ENCODE measurements around the gene TRIOBP.
A peak's percentile ranks its signal among the peaks of the same experiment; 100 is the strongest.

Gene TRIOBP

DNA sequence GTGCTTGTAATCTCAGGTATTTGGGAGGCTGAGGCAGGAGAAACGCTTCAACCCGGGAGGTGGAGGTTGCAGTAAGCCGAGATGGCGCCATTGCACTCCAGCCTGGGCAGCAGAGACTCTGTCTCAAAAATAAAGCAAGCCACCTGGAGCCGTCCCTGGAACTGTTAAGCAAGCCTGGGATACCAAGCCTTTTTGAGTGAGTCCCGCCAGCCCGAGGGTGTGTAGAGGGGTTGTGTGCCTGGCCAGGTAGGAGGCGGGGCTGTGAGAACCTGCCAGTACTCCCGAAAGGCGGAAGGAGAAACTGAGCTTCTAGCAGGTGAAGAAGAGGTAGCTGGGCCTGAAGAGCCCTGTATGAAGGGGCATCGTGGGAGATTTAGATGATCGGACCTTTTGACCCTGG lies 52.4 kb downstream of the TRIOBP start:
- DNase-seq (ENCODE audit: low read depth), result no peak
- Histone ChIP-seq H3K4me1 (ENCODE audit: control insufficient read depth, insufficient read depth, low read length) (peaks cover 75% of the 10 kb centered on the region), H3K36me3 (ENCODE audit: control insufficient read depth, insufficient read depth, low read length, severe bottlenecking) (no peaks in the 10 kb centered on the region)

DNA sequence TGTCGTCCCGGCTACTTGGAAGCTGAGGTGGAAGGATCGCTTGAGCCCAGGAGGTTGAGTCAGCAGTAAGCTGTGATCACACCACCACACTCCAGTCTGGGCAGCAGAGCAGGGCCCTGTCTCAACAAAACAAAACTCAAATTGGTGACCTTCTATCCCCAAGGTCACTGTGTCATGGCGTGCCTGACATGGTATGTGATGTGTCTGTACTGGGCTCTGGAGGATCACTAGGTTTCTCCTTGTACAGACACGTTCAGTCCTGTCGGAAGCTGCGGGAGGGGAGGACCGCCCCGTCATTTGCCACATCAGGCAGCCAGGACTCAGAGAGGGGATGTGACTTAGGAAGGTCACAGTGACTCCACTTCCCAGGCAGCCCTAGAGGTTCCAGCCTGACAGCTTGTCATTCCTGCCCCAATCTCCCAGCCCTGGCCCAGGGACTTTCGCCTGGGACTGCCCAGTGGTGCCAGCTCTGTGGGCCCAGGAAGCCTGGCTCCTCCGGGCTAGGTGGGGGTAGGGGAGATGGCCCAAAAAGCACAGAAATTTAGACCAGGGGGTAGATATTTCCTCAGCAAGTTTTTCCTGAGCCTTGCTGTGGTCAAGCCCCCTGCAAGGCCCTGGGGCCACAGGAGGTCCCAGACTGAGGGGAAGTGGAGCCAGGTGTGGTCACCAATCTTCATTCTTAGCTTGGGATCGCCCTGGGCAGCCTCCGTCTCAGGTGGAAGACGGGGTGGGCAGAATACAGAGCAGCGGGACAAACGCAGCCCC lies 53.2 kb downstream of the TRIOBP start:
- Histone ChIP-seq H3K4me1 (ENCODE audit: control insufficient read depth, insufficient read depth, low read length) (peaks cover 78% of the 10 kb centered on the region), H3K4me3 (ENCODE audit: low read length) (no peak overlapping the region), H3K36me3 (ENCODE audit: control insufficient read depth, insufficient read depth, low read length, severe bottlenecking) (peaks cover 6% of the 10 kb centered on the region), H3K9ac (ENCODE audit: low read length) (peak overlapping the region; percentile 52), H3K27me3 (replicated peaks; ENCODE audit: control insufficient read depth, insufficient read depth, low read length) (no peaks in the 10 kb centered on the region), H3K9me3 (ENCODE audit: control insufficient read depth, low read length) (no peaks in the 10 kb centered on the region)
- DNase-seq (ENCODE audit: low read depth), result peak; percentile 53

More for the DNA sequence above, 52.4 kb downstream of the TRIOBP start:
- H3K9me3 ChIP-seq (ENCODE audit: control insufficient read depth, low read length), result no peaks in the 10 kb centered on the region
- no peaks in the 10 kb centered on the region for H3K27me3 ChIP-seq (replicated peaks; ENCODE audit: control insufficient read depth, insufficient read depth, low read length)
- no peak overlapping the region for H3K4me3 ChIP-seq (ENCODE audit: low read length)
- peak overlapping the region; percentile 75 for H3K9ac ChIP-seq (ENCODE audit: low read length)

DNA sequence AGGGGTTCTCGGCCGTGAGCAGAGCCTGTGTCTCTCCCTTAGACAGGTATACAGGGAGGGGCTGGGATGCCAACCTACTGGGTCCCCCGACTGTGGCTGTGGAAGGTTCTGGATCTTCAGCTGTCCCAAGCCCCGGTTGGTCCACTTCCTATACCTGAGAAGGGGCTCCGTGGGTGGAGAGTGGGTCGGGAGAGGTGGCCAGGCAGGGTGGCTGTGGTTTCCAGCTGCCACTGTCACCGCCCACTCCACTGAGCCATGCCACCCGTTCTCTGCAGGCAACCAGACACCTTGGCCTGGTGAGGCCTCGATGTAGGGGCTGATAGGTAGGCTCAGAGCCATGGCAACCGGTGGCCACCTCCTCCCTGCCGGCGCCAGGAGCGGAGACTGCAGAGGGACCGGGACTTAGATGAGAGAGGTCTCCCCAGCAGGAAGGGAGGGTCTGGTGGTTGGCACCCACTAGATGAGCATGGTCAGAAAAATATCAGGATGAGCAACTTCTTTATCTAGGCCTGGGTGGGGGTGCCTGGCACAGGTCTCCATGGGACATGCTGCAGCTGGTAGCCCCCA lies 53.8 kb downstream of the TRIOBP start:
- H3K9ac ChIP-seq (ENCODE audit: low read length), result peak overlapping the region; percentile 52
- peaks cover 72% of the 10 kb centered on the region for H3K4me1 ChIP-seq (ENCODE audit: control insufficient read depth, insufficient read depth, low read length)
- H3K27me3 ChIP-seq (replicated peaks; ENCODE audit: control insufficient read depth, insufficient read depth, low read length), result no peaks in the 10 kb centered on the region
- no peaks in the 10 kb centered on the region for H3K9me3 ChIP-seq (ENCODE audit: control insufficient read depth, low read length)
- H3K4me3 ChIP-seq (ENCODE audit: low read length), result no peak overlapping the region
- no peak for DNase-seq (ENCODE audit: low read depth)
- H3K36me3 ChIP-seq (ENCODE audit: control insufficient read depth, insufficient read depth, low read length, severe bottlenecking), result peaks cover 12% of the 10 kb centered on the region

DNA sequence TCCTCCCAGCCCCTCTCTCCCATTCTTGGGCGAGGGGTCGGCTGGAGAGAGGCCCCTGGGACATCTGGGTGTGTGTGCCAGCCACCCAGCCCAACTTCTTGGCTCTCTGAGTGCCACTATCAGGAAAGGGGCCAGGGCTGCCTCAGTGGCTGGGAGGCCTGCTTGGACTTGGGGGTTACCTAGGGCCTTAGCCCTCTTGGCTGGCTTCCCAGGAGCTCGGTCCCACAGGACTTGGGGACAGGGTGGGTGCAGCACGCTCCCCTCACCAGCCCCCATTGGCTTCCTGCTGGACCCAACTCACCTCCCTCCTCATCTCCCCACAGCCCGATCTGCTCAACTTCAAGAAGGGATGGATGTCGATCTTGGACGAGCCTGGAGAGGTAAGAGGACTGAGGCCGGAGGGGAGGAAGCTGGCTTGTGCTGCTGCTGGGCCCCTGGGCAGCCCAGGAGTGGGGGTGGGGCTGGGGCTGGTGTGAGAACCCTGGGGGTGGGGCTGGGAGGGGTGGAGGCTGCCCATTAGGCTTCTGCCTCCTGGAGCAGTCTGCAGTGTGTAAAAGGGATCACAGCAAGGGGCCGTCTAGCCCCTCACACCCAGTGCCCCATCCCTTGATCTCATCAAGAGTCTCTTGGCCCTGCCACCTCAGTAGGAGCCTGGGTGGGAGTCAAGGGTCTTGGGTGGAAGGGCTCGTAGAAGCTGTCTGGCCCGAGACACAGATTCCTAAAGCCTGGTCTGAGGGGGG lies 54.8 kb downstream of the TRIOBP start:
- Histone ChIP-seq H3K27me3 (replicated peaks; ENCODE audit: control insufficient read depth, insufficient read depth, low read length) (no peaks in the 10 kb centered on the region), H3K9me3 (ENCODE audit: control insufficient read depth, low read length) (no peaks in the 10 kb centered on the region), H3K4me3 (ENCODE audit: low read length) (peak overlapping the region; percentile 28), H3K4me1 (ENCODE audit: control insufficient read depth, insufficient read depth, low read length) (peaks cover 72% of the 10 kb centered on the region), H3K36me3 (ENCODE audit: control insufficient read depth, insufficient read depth, low read length, severe bottlenecking) (peaks cover 21% of the 10 kb centered on the region), H3K9ac (ENCODE audit: low read length) (peak overlapping the region; percentile 66)
- no peak for DNase-seq (ENCODE audit: low read depth)

DNA sequence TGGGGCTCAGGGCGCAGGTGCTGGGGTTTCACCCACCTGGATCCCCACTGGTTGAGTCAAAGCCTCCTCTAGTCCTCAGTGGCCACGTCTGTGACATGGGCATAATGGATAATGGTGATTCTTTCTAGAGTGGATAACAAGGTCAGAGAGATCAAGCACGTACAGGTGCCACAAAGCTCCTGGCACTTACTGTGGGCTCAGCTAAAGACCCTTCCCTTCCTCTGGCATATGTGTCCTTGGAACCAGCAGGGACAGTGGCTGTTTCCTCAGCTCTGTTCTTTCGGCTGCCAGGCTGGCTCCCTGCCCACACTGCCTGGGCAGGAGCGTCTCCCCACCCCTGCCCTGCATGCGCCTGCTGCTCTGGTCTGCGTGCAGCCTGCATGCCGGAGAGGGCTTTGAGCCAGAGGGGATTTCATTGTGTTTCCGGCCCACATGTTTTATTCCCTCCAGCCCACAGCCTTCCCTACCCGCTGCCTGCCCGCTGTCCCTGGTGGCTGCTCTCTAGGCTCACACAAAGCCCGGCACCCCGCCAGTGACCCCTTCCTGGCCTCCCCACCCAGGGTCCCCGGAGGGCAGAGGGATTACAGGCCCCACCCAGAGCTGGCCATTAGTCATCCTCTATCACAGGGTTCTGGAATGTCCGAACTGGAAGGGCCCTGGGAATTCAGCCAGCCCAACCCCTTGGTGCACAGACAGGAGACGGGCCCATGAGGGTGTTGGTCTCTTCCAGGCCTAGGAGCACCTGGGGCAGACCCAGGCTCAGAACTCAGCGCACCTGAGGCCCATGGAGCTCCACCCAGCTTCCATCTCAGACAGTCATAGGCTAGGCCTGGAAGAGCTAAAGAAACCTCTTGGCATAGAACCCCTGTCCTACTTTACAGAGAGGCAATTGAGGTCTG lies 55.6 kb downstream of the TRIOBP start:
- DNase-seq (ENCODE audit: low read depth), result peak; percentile 98
- Histone ChIP-seq H3K9ac (ENCODE audit: low read length) (peak overlapping the region; percentile 66), H3K4me1 (ENCODE audit: control insufficient read depth, insufficient read depth, low read length) (peaks cover 68% of the 10 kb centered on the region), H3K9me3 (ENCODE audit: control insufficient read depth, low read length) (no peaks in the 10 kb centered on the region), H3K36me3 (ENCODE audit: control insufficient read depth, insufficient read depth, low read length, severe bottlenecking) (peaks cover 29% of the 10 kb centered on the region), H3K4me3 (ENCODE audit: low read length) (peak overlapping the region; percentile 28), H3K27me3 (replicated peaks; ENCODE audit: control insufficient read depth, insufficient read depth, low read length) (no peaks in the 10 kb centered on the region)

DNA sequence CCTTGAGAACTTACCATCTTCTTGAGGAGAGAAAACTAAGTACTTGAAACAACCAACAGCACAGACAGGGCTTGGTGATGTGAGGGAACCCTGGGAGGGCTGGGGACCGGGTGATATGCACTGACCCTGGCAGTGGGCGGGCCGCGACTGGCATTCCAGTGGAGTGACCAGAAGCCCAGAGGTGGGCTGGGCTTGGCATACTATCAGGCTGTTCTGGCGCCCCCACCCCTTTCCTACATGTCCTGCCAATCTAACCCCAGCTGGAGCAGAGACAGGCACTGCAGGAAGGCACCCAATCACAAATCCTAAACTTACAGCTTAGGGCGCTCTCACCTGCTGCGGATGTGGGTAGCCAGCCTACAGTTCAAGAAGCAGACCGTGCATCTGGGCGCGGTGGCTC lies 56.9 kb downstream of the TRIOBP start:
- peak overlapping the region; percentile 50 for H3K4me3 ChIP-seq (ENCODE audit: low read length)
- H3K36me3 ChIP-seq (ENCODE audit: control insufficient read depth, insufficient read depth, low read length, severe bottlenecking), result peaks cover 42% of the 10 kb centered on the region
- H3K9ac ChIP-seq (ENCODE audit: low read length), result peak overlapping the region; percentile 54
- no peaks in the 10 kb centered on the region for H3K9me3 ChIP-seq (ENCODE audit: control insufficient read depth, low read length)
- no peaks in the 10 kb centered on the region for H3K27me3 ChIP-seq (replicated peaks; ENCODE audit: control insufficient read depth, insufficient read depth, low read length)
- H3K4me1 ChIP-seq (ENCODE audit: control insufficient read depth, insufficient read depth, low read length), result peaks cover 54% of the 10 kb centered on the region
- DNase-seq (ENCODE audit: low read depth), result peak; percentile 57

DNA sequence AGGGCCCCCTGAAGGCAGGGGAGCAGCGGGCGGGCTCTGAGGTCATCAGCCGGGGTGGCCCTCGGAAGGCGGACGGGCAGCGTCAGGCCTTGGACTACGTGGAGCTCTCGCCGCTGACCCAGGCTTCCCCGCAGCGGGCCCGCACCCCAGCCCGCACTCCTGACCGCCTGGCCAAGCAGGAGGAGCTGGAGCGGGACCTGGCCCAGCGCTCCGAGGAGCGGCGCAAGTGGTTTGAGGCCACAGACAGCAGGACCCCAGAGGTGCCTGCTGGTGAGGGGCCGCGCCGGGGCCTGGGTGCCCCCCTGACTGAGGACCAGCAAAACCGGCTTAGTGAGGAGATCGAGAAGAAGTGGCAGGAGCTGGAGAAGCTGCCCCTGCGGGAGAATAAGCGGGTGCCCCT lies 60.8 kb downstream of the TRIOBP start:
- no peak for DNase-seq (ENCODE audit: low read depth)
- no peak overlapping the region for H3K9ac ChIP-seq (ENCODE audit: low read length)
- no peak overlapping the region for H3K4me3 ChIP-seq (ENCODE audit: low read length)
- H3K4me1 ChIP-seq (ENCODE audit: control insufficient read depth, insufficient read depth, low read length), result peaks cover 19% of the 10 kb centered on the region
- no peaks in the 10 kb centered on the region for H3K9me3 ChIP-seq (ENCODE audit: control insufficient read depth, low read length)
- peaks cover 74% of the 10 kb centered on the region for H3K36me3 ChIP-seq (ENCODE audit: control insufficient read depth, insufficient read depth, low read length, severe bottlenecking)
- H3K27me3 ChIP-seq (replicated peaks; ENCODE audit: control insufficient read depth, insufficient read depth, low read length), result no peaks in the 10 kb centered on the region

DNA sequence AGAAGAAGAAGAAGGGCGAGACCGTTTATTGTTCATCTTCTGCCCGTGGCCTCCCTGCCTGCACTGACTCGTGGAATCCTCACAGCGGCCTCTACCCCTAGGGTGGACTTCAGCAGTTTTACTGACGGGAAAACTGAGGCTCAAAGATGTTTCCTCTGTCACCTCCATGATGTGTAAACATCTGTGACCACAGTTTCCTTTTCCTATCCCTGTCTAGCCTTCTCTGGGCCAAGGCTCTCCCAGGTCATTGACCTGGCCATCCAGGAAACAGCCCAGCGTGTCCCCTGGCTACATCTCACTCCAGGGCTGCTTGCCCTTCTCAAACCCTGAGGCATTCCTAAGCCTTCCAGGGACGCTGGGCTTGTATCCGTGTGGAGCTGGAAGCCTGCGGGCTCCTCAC lies 61.8 kb downstream of the TRIOBP start:
- Histone ChIP-seq H3K4me1 (ENCODE audit: control insufficient read depth, insufficient read depth, low read length) (peaks cover 9% of the 10 kb centered on the region), H3K27me3 (replicated peaks; ENCODE audit: control insufficient read depth, insufficient read depth, low read length) (no peaks in the 10 kb centered on the region), H3K9me3 (ENCODE audit: control insufficient read depth, low read length) (no peaks in the 10 kb centered on the region), H3K36me3 (ENCODE audit: control insufficient read depth, insufficient read depth, low read length, severe bottlenecking) (peaks cover 84% of the 10 kb centered on the region), H3K4me3 (ENCODE audit: low read length) (no peak overlapping the region), H3K9ac (ENCODE audit: low read length) (no peak overlapping the region)
- DNase-seq (ENCODE audit: low read depth), result no peak

DNA sequence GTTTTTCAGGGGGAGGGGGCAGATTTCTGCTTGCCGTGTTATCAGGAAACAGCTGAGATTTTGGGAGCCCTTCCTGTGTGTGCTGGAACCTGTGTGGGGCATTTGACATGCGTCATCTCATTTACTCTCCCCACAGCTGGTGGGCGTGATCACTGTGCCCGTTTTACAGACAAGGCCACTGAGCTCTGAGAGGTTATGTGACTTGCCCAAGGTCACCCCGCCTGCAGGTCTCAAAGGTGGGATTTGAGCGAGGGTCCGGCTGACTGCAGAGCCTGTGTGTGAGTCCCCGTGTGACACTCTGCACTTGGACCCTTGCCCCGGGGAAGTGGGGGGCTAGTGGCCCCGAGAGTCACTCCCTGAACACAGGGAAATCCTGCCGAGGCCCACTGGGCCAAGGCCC lies 62.4 kb downstream of the TRIOBP start:
- H3K9me3 ChIP-seq (ENCODE audit: control insufficient read depth, low read length), result no peaks in the 10 kb centered on the region
- no peak overlapping the region for H3K9ac ChIP-seq (ENCODE audit: low read length)
- H3K4me3 ChIP-seq (ENCODE audit: low read length), result no peak overlapping the region
- peaks cover 89% of the 10 kb centered on the region for H3K36me3 ChIP-seq (ENCODE audit: control insufficient read depth, insufficient read depth, low read length, severe bottlenecking)
- no peaks in the 10 kb centered on the region for H3K27me3 ChIP-seq (replicated peaks; ENCODE audit: control insufficient read depth, insufficient read depth, low read length)
- DNase-seq (ENCODE audit: low read depth), result no peak
- H3K4me1 ChIP-seq (ENCODE audit: control insufficient read depth, insufficient read depth, low read length), result peaks cover 3% of the 10 kb centered on the region

DNA sequence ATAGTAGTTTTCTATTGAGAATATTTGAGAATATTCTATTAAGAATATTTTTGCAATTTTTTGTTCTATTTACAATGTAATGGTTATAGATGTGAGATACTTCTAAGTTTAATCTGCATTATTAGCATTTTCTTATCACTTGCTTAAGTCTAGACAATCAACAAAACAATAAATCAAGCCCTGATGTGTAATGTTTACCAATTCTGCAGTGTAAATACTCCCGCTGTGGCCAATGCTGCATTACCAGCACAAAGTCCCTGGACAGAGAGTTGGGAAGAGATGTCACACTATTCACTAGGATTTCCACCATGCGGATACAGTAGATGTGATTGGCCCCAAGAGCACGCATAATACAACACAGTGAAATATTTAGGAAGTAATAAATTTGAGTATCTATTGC lies 63.3 kb downstream of the TRIOBP start:
- peaks cover 5% of the 10 kb centered on the region for H3K4me1 ChIP-seq (ENCODE audit: control insufficient read depth, insufficient read depth, low read length)
- H3K27me3 ChIP-seq (replicated peaks; ENCODE audit: control insufficient read depth, insufficient read depth, low read length), result no peaks in the 10 kb centered on the region
- no peak overlapping the region for H3K4me3 ChIP-seq (ENCODE audit: low read length)
- no peak for DNase-seq (ENCODE audit: low read depth)
- no peaks in the 10 kb centered on the region for H3K9me3 ChIP-seq (ENCODE audit: control insufficient read depth, low read length)
- no peak overlapping the region for H3K9ac ChIP-seq (ENCODE audit: low read length)
- peaks cover 82% of the 10 kb centered on the region for H3K36me3 ChIP-seq (ENCODE audit: control insufficient read depth, insufficient read depth, low read length, severe bottlenecking)
